Ectodermal cell (in vitro differentiated cells): Measurements from ENCODE around the gene ROBO3.

Experiments
- H3K27ac ChIP-seq: 2 replicates; pipeline ENCODE4 v1.7.0; 2013; ENCODE audit warnings: mild to moderate bottlenecking, low read depth, low read length; ENCODE audit not compliant: insufficient read depth, poor library complexity, severe bottlenecking
- H3K27me3 ChIP-seq: 2 replicates; pipeline ENCODE4 v1.7.0; 2013; ENCODE audit warnings: mild to moderate bottlenecking, low read length; ENCODE audit not compliant: insufficient read depth, control insufficient read depth, poor library complexity, severe bottlenecking
- H3K36me3 ChIP-seq: one replicate; pipeline ENCODE4 v1.7.0; 2013; ENCODE audit warnings: low read length; ENCODE audit not compliant: control insufficient read depth, insufficient read depth
- H3K4me1 ChIP-seq: one replicate; pipeline ENCODE4 v1.7.0; 2013; ENCODE audit warnings: low read length; ENCODE audit not compliant: control insufficient read depth, insufficient read depth
- H3K4me3 ChIP-seq: 2 replicates; pipeline ENCODE4 v1.7.0; 2013; ENCODE audit warnings: low read depth, low read length, control low read depth; ENCODE audit not compliant: insufficient read depth
- H3K9me3 ChIP-seq: 2 replicates; pipeline ENCODE4 v1.7.0; 2013; ENCODE audit warnings: mild to moderate bottlenecking, low read length, moderate library complexity; ENCODE audit not compliant: control insufficient read depth
- WGBS, 2 experiments: methylation state at CpG; one replicate each; pipeline ENCODE4 v1.1.7; 2013; ENCODE audit warnings: missing lambda C conversion rate in 2 of 2; 5-methylcytosine and 5-hydroxymethylcytosine counted together

Gene ROBO3

DNA sequence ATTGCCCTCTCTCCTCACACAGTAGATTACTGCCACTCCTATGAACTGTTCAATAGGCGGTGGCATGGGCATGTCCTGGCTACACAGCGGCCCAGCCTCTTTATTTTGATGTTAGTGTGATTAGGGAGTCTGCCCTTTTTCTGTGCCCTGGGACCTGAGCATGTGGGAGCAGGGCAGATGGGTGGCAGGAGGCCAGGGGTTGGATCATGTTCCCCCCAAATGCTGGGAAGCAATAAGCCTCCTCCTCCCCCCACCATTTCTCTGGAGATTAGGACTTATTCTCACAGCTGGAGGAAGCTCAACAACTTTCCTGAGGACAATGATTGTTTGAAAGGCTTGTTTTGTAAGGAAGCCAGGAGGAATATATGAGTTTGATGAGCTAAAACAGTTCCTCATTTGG, 54.7 kb downstream of the ROBO3 start:
- Histone ChIP-seq H3K4me3 (no peak overlapping the region), H3K4me1 (no peaks in the 10 kb centered on the region), H3K9me3 (no peaks in the 10 kb centered on the region), H3K36me3 (no peaks in the 10 kb centered on the region), H3K27ac (no peak overlapping the region), H3K27me3 (peaks cover 61% of the 10 kb centered on the region)
- WGBS, 2 experiments, result 88 to 97% methylated on average over 2 of the region's 2 CpGs

DNA sequence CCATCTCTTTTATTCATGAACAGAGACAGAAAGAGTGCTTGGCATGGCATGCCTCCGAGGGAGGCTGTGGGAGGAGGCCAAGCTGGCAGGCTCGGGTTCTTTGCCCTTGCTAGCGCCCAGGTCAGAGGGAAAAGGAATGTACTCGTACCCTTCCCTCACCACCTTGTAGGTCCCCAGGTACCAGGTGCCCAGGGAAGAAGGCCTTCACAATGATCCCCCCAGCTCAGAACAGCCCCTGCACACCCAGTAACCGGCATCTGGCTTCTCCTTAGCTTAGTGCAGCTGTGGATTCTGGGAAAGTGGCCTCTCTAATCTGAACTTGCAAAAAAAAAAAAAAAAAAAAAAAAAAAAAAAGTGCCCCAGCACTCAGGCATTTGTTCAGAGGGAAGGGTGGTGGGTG, 55.1 kb downstream of the ROBO3 start:
- Histone ChIP-seq H3K36me3 (no peaks in the 10 kb centered on the region), H3K4me3 (no peak overlapping the region), H3K27me3 (peaks cover 61% of the 10 kb centered on the region), H3K27ac (no peak overlapping the region), H3K9me3 (no peaks in the 10 kb centered on the region), H3K4me1 (no peaks in the 10 kb centered on the region)
- 92 to 94% methylated on average over 5 of the region's 5 CpGs for WGBS, 2 experiments

DNA sequence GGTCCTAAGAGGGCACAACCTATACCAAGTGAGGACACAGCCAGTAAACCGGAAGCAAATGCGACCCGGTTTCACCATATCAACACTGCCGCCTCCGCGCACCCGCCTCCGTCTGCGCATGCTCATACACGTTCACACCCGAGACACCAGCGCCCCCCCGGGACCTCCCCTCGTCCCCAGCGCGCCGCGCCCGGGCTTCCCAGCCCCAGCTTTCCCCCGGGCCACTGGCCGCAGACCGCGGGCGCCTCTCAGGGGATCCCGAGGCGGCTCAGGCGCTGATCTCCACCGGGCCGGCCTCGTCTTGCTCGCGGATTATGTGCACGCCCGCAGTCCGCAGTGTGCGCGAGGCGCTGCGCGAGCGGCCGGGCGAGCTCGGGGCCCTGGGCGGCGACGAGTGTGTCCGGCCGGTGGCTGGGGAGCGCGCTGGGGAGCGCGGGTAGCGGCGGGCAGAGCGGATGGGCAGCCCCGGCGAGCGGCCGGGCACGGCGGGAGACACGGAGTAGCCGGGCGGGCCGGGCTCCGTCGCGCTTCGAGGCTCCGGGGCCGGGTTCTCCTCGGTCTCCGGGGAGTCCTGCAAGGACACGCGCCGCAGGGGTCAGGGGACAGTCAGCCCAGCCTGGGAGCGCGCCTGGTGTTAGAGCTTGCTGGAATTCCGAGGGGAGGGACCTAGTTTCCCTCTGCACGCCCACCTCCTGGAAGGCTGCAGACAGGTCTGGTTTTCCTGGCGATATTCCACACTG, 55.8 kb downstream of the ROBO3 start:
- no peak overlapping the region for H3K27ac ChIP-seq
- H3K4me1 ChIP-seq, result no peaks in the 10 kb centered on the region
- WGBS, 2 experiments, result 3% methylated on average over 82 of the region's 82 CpGs
- peaks cover 61% of the 10 kb centered on the region for H3K27me3 ChIP-seq
- H3K4me3 ChIP-seq, result peak overlapping the region; percentile 29
- no peaks in the 10 kb centered on the region for H3K36me3 ChIP-seq
- H3K9me3 ChIP-seq, result no peaks in the 10 kb centered on the region

DNA sequence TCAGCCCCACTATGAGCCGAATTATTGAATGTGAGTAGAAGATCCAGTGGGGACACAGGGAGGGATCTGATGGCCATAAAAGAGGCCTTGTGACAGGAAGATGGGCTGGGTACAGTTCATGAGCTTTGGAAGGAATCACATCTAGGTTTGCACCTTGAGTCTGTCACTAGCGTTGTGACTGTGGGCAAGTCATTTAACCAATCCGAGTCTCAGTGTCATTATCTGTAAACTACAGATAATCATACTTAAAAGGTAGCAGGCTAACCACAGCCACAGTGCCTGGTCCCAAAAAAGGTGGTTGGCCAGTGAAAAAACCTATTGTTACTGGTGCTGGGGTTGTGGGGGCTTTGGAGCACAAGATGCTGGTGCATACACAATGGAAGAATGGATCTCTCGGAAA, 57.6 kb downstream of the ROBO3 start:
- Histone ChIP-seq H3K27ac (no peak overlapping the region), H3K27me3 (peaks cover 61% of the 10 kb centered on the region), H3K9me3 (no peaks in the 10 kb centered on the region), H3K36me3 (no peaks in the 10 kb centered on the region), H3K4me1 (no peaks in the 10 kb centered on the region), H3K4me3 (no peak overlapping the region)
- WGBS, 2 experiments, result 90 to 93% methylated on average over 4 of the region's 4 CpGs

DNA sequence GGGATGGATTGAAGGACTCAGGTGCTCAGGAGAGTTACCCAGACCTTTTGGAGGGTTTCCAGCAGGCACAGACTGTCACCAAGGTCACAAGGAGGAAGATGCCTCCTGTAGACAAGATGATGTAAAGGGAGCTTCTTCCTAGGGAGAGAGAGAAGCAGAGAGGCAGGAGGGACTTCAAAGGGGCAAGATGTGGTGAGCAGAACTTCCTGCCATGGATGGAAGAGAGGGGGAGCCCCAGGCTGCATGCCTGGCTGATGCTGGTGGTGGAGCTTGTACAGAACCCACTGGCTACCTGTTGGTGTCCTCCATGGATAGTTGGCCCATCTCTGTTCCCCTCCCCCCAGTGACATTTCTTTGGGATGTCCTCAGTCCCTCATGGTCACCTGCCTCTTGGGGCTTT, 58.1 kb downstream of the ROBO3 start:
- no peaks in the 10 kb centered on the region for H3K4me1 ChIP-seq
- no peaks in the 10 kb centered on the region for H3K36me3 ChIP-seq
- no peak overlapping the region for H3K27ac ChIP-seq
- peaks cover 58% of the 10 kb centered on the region for H3K27me3 ChIP-seq
- no peak overlapping the region for H3K4me3 ChIP-seq
- no peaks in the 10 kb centered on the region for H3K9me3 ChIP-seq

DNA sequence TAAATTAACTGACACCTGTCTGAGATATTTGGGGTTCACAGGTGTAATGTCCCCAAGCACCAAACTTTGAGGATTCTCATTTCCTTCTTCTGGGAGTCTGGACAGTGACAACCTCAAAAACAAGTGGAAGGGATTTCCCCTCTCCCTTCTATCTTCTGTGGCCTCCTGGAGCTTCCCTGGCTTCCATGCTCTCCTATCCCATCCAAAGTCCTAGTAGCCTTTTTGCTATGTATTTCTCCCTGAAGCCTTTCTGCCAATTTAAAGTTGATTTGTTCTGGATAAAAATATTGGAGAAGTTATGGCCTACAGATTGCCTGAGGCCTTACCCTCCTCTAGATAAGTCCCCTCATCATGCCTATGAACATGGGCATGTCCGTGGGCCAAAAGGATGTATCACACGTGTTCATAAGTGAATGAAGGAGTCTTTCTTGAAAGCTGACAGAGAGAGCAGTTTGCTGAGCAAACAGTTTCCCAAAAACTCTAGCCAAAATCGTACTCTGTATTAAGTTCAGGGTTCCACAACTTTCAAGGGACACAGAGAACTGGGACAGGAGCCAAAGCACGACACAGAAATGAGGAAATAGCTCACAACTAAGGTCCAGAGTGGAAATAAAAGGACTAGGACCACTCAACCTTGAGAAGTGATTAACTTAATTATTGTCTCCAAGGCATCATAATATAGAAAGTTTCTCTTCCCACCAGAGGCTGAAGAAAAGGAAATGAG, 63.9 kb downstream of the ROBO3 start:
- no peak overlapping the region for H3K4me3 ChIP-seq
- 88 to 93% methylated on average over 4 of the region's 4 CpGs for WGBS, 2 experiments
- peaks cover 10% of the 10 kb centered on the region for H3K27me3 ChIP-seq
- no peaks in the 10 kb centered on the region for H3K36me3 ChIP-seq
- no peaks in the 10 kb centered on the region for H3K9me3 ChIP-seq
- no peaks in the 10 kb centered on the region for H3K4me1 ChIP-seq
- no peak overlapping the region for H3K27ac ChIP-seq

DNA sequence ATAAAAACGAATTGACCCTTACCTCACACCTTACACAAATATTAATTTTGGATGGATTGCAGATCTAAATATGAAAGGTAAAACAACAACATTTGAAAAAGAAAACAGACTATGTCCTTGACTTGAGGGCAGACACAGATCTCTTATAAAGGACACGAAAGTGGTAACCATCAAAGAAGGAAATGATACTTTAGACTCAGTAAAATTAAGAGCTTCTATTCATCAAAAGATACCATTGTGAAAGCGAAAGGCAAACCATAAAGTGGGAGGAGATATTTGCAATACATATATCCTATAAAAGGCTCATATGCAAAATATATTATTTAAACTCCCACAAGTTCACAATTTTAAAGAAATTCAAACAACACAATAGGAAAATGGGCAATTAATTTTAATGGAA, 65.6 kb downstream of the ROBO3 start:
- Histone ChIP-seq H3K27me3 (peaks cover 9% of the 10 kb centered on the region), H3K4me1 (peaks cover 7% of the 10 kb centered on the region), H3K9me3 (no peaks in the 10 kb centered on the region), H3K27ac (no peak overlapping the region), H3K36me3 (no peaks in the 10 kb centered on the region), H3K4me3 (no peak overlapping the region)
- 82 to 100% methylated on average over 1 of the region's 3 CpGs for WGBS, 2 experiments
